Activated T-cell treated with anti-CD3 and anti-CD28 coated beads, Interleukin-2, amount 50 U/mL, for 72 hours (primary cell): ENCODE data around the gene GMCL1. TPM values are rescaled to one million over a fixed set of nuclear protein-coding genes. Genes with fewer than 3 reads are reported as not detected.
A peak's percentile ranks its signal among the peaks of the same experiment; 100 is the strongest.

ENCODE experiments used
- ATAC-seq, 2 donors: fragments of 150-1000 bp; cut with Tn5 transposase; replicated peaks in 1 of 2; 2 replicates each; pipeline ENCODE4 v1.10.0; 2021; ENCODE audit warnings: moderate library complexity in 2 of 2, mild to moderate bottlenecking in 1 of 2
- DNase-seq, 2 donors: peaks; one replicate each; pipeline ENCODE4 v3.0.0; 2021 to 2022; ENCODE audit warnings: mixed read lengths in 1 of 2
- H3K27ac Mint-ChIP-seq: one replicate; pipeline ENCODE4 v1.8.0; 2022; ENCODE audit warnings: mild to moderate bottlenecking, moderate library complexity, mixed read lengths
- H3K27me3 Mint-ChIP-seq: one replicate; pipeline ENCODE4 v1.8.0; 2022; ENCODE audit warnings: low read depth, mixed read lengths
- H3K36me3 Mint-ChIP-seq, 2 donors: one replicate each; pipeline ENCODE4 v1.8.0; 2022; ENCODE audit warnings: mixed read lengths in 2 of 2, mild to moderate bottlenecking in 1 of 2; ENCODE audit not compliant: insufficient read depth in 2 of 2
- H3K4me1 Mint-ChIP-seq: one replicate; pipeline ENCODE4 v1.8.0; 2022; ENCODE audit warnings: low read depth, mixed read lengths
- H3K4me3 Mint-ChIP-seq, 2 donors: one replicate each; pipeline ENCODE4 v1.8.0; 2022; ENCODE audit warnings: mild to moderate bottlenecking in 2 of 2, mixed read lengths in 2 of 2, moderate library complexity in 2 of 2
- H3K9me3 Mint-ChIP-seq, 2 donors: one replicate each; pipeline ENCODE4 v1.8.0; 2022; ENCODE audit warnings: mixed read lengths in 2 of 2
- total RNA-seq, 2 donors: library from RNA; stranded (reverse); gene quantifications; one replicate each; pipeline ENCODE4 v1.2.3, GENCODE V29; 2022

The GMCL1 gene
- total RNA-seq, 2 donors from 2014 or later, result 23.7 to 25.4 TPM

- H3K27me3 Mint-ChIP-seq, result no peaks in the 10 kb centered on the region
- DNase-seq (no peak), ATAC-seq (peak in 1 of 2 donors; percentile 26)
- peaks cover 17 to 37% of the 10 kb centered on the region in 2 donors for H3K36me3 Mint-ChIP-seq
- H3K4me1 Mint-ChIP-seq, result peaks cover 52% of the 10 kb centered on the region
- H3K4me3 Mint-ChIP-seq, result peak overlapping the region; percentile 85 to 88
- no peaks in the 10 kb centered on the region for H3K9me3 Mint-ChIP-seq
- H3K27ac Mint-ChIP-seq, result peak overlapping the region; percentile 67
Measured at GRCh38 chr2:69902213-69902922, 72.9 kb downstream of the GMCL1 start.

GRCh38 chr2:69907216-69907615 lies 77.8 kb downstream of the GMCL1 start:
- Mint-ChIP-seq H3K4me3 (no peak overlapping the region), H3K36me3 (peaks cover 7 to 19% of the 10 kb centered on the region in 2 donors), H3K4me1 (peaks cover 21% of the 10 kb centered on the region), H3K27ac (no peak overlapping the region), H3K27me3 (no peaks in the 10 kb centered on the region), H3K9me3 (no peaks in the 10 kb centered on the region)
- no peak for ATAC-seq
- DNase-seq, result no peak

- peaks cover 22% of the 10 kb centered on the region for H3K4me1 Mint-ChIP-seq
- no peaks in the 10 kb centered on the region for H3K27me3 Mint-ChIP-seq
- DNase-seq (no peak), ATAC-seq (no peak)
- peak overlapping the region; percentile 91 for H3K27ac Mint-ChIP-seq
- no peak overlapping the region for H3K4me3 Mint-ChIP-seq
- H3K36me3 Mint-ChIP-seq, result peaks cover 9 to 10% of the 10 kb centered on the region in 2 donors
- no peaks in the 10 kb centered on the region for H3K9me3 Mint-ChIP-seq
Measured at GRCh38 chr2:69911985-69912563, 82.6 kb downstream of the GMCL1 start.

- ATAC-seq (peak; percentile 91 to 93), DNase-seq (peak; percentile 99 to 100)
- peak overlapping the region; percentile 82 for H3K27ac Mint-ChIP-seq
- H3K4me1 Mint-ChIP-seq, result peaks cover 34% of the 10 kb centered on the region
- H3K27me3 Mint-ChIP-seq, result no peaks in the 10 kb centered on the region
- peak overlapping the region; percentile 81 to 84 for H3K4me3 Mint-ChIP-seq
- no peaks in the 10 kb centered on the region for H3K9me3 Mint-ChIP-seq
- H3K36me3 Mint-ChIP-seq, result peaks cover 7 to 11% of the 10 kb centered on the region in 2 donors
Measured at GRCh38 chr2:69914164-69914949, 84.9 kb downstream of the GMCL1 start.

GRCh38 chr2:69914950-69915945 lies 85.8 kb downstream of the GMCL1 start, which contains the start of gene MXD1:
Gene MXD1, plus strand, starts transcription at chr2:69915109. Its CDS starts 222 bp downstream, at chr2:69915331.
- Mint-ChIP-seq H3K4me1 (peaks cover 34% of the 10 kb centered on the region), H3K9me3 (no peaks in the 10 kb centered on the region), H3K27me3 (no peaks in the 10 kb centered on the region), H3K36me3 (peaks cover 9 to 13% of the 10 kb centered on the region in 2 donors), H3K4me3 (peak within 1 kb of the TSS; percentile 84 to 90), H3K27ac (peak within 1 kb of the TSS; percentile 82)
- peak; percentile 31 for DNase-seq
- peak in 1 of 2 donors; percentile 1 for ATAC-seq

GRCh38 chr2:69916106-69916505 lies 86.6 kb downstream of the GMCL1 start:
- DNase-seq, result no peak
- H3K27me3 Mint-ChIP-seq, result no peaks in the 10 kb centered on the region
- H3K4me3 Mint-ChIP-seq, result peak overlapping the region; percentile 75 to 90
- peaks cover 34% of the 10 kb centered on the region for H3K4me1 Mint-ChIP-seq
- peaks cover 9 to 13% of the 10 kb centered on the region in 2 donors for H3K36me3 Mint-ChIP-seq
- no peaks in the 10 kb centered on the region for H3K9me3 Mint-ChIP-seq
- no peak for ATAC-seq
- peak overlapping the region; percentile 86 for H3K27ac Mint-ChIP-seq

- DNase-seq, result no peak
- Mint-ChIP-seq H3K4me1 (peaks cover 32% of the 10 kb centered on the region), H3K36me3 (peaks cover 9 to 15% of the 10 kb centered on the region in 2 donors), H3K27me3 (no peaks in the 10 kb centered on the region), H3K9me3 (no peaks in the 10 kb centered on the region), H3K27ac (peak overlapping the region; percentile 86), H3K4me3 (peak overlapping the region in 1 of 2 donors; percentile 90)
- no peak for ATAC-seq
Measured at GRCh38 chr2:69917852-69918251, 88.4 kb downstream of the GMCL1 start.

- Mint-ChIP-seq H3K36me3 (peaks cover 12 to 16% of the 10 kb centered on the region in 2 donors), H3K27ac (no peak overlapping the region), H3K27me3 (no peaks in the 10 kb centered on the region), H3K4me1 (peaks cover 27% of the 10 kb centered on the region), H3K4me3 (peak overlapping the region in 1 of 2 donors; percentile 90), H3K9me3 (no peaks in the 10 kb centered on the region)
- ATAC-seq (no peak), DNase-seq (no peak)
Measured at GRCh38 chr2:69918401-69918800, 88.9 kb downstream of the GMCL1 start.

- H3K36me3 Mint-ChIP-seq, result peaks cover 6 to 11% of the 10 kb centered on the region in 2 donors
- ATAC-seq, result no peak
- peaks cover 17% of the 10 kb centered on the region for H3K4me1 Mint-ChIP-seq
- H3K4me3 Mint-ChIP-seq, result no peak overlapping the region
- no peaks in the 10 kb centered on the region for H3K27me3 Mint-ChIP-seq
- DNase-seq, result no peak
- no peak overlapping the region for H3K27ac Mint-ChIP-seq
- no peaks in the 10 kb centered on the region for H3K9me3 Mint-ChIP-seq
Measured at GRCh38 chr2:69923116-69923515, 93.7 kb downstream of the GMCL1 start.

- Mint-ChIP-seq H3K27ac (peak overlapping the region; percentile 37), H3K4me3 (no peak overlapping the region), H3K9me3 (no peaks in the 10 kb centered on the region), H3K27me3 (no peaks in the 10 kb centered on the region), H3K4me1 (peaks cover 25% of the 10 kb centered on the region), H3K36me3 (peaks cover 9 to 13% of the 10 kb centered on the region in 2 donors)
- peak in 1 of 2 donors; percentile 61 for ATAC-seq
- DNase-seq, result no peak
Measured at GRCh38 chr2:69926849-69927515, 97.5 kb downstream of the GMCL1 start.
